Activated naive CD8-positive, alpha-beta T cell treated with anti-CD3 and anti-CD28 coated beads, Interleukin-2, amount 10 ng/mL, durations not matched to agents 7 days and 5 days (primary cell): ENCODE measurements around the gene RILP. TPM values are rescaled to one million over a fixed set of nuclear protein-coding genes. Genes with fewer than 3 reads are reported as not detected.
A peak's percentile ranks its signal among the peaks of the same experiment; 100 is the strongest.

ENCODE experiments used
- ATAC-seq: fragments of 150-1000 bp; cut with Tn5 transposase; one replicate; pipeline ENCODE4 v1.10.0; 2021; ENCODE audit warnings: low read depth, moderate library complexity
- POLR2A ChIA-PET: fragments of 350-600 bp; sonication (Branson Sonifier 250); formaldehyde crosslinking; loops from one replicate; lab custom pipeline; 2021; ENCODE audit warnings: antibody characterized with exemption; lab: Charles Lee
- DNase-seq: peaks from one replicate; pipeline ENCODE4 v3.0.0; 2021
- H3K27ac Mint-ChIP-seq: one replicate; pipeline ENCODE4 v1.8.0; 2022; ENCODE audit warnings: mild to moderate bottlenecking, mixed read lengths
- H3K27me3 Mint-ChIP-seq: one replicate; pipeline ENCODE4 v1.8.0; 2022; ENCODE audit warnings: mild to moderate bottlenecking, moderate library complexity, mixed read lengths
- H3K36me3 Mint-ChIP-seq: one replicate; pipeline ENCODE4 v1.8.0; 2021; ENCODE audit warnings: mild to moderate bottlenecking, mixed read lengths
- H3K4me1 Mint-ChIP-seq: one replicate; pipeline ENCODE4 v1.8.0; 2021; ENCODE audit warnings: mixed read lengths
- H3K4me3 Mint-ChIP-seq: one replicate; pipeline ENCODE4 v1.8.0; 2022; ENCODE audit warnings: mild to moderate bottlenecking, moderate library complexity, mixed read lengths
- H3K9me3 Mint-ChIP-seq: one replicate; pipeline ENCODE4 v1.8.0; 2021; ENCODE audit warnings: mixed read lengths
- total RNA-seq, 2 experiments: library from RNA; stranded (reverse); gene quantifications; one replicate each; pipeline ENCODE4 v1.2.3, GENCODE V29; 2021

The RILP gene
- total RNA-seq, 2 experiments from 2014 or later, result 8.2 to 8.9 TPM

DNA sequence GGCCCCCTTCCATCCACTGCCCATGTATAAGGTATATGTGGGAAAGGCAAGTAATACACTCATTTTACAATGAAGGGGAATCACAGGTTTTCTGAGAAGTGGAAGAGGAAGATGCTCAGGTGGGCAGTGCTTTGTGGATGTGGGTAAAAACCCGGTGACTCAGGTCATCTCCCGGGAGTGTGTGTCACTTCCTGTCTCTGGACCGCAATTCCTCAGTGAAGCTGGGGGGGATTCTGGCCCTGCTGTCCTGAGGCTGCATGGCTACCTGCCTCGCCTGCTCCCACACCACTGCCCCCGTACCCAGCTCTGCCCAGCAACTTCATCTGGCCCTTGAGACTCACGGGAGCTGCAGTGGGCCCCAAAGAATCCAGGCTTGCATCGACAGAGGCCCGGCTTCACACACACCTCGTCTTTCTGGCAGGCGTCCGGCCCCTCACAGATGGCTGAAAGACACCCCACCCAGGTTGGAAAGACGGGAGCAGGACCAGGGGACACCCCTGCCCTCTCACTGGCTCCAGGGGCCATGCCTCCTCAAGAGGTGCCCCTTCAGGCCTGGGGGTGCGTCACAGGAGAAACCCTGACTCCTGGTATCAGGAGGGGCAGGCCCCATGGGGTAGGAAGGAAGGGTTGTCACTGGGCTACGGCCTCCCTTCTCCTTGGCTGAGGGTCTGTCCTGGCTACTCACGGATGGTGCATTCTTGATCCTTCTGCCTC, 5.0 kb downstream of the RILP start:
- peaks cover 24% of the 10 kb centered on the region for H3K4me1 Mint-ChIP-seq
- H3K27ac Mint-ChIP-seq, result peak overlapping the region; percentile 83
- H3K27me3 Mint-ChIP-seq, result no peaks in the 10 kb centered on the region
- DNase-seq (peak; percentile 52), ATAC-seq (no peak)
- POLR2A ChIA-PET, result interaction anchor here (0.6 kb wide), 1 partner anchor 249 kb away, joined by 4 read pairs; no protein-coding TSS in a partner anchor
- peaks cover 2% of the 10 kb centered on the region for H3K36me3 Mint-ChIP-seq
- H3K4me3 Mint-ChIP-seq, result peak overlapping the region; percentile 86
- H3K9me3 Mint-ChIP-seq, result no peaks in the 10 kb centered on the region

DNA sequence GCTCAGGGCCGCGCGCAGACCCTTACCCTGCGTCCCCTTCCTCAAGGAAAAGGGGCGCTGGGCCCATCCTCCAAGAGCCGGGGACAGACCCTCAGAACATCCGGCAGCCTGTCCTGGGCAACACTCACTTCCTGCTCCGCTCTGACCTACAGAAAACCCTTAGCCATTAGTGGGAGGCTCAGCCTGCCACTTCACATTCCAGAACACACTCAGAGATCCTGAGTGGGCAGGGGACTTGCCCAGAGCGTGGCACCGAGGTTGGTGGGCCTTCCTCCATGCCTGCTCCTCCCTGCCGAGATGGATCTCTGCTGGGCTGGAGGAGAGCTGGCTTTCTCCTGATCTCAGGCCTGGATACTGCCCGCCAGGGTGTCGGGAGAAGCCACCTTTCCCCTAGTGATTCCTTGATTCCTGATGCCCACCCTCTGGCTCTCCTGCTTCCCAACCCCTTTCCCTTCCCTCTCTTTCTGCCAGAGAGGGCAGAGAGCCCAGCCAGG, 5.6 kb downstream of the RILP start:
- peaks cover 2% of the 10 kb centered on the region for H3K36me3 Mint-ChIP-seq
- H3K4me1 Mint-ChIP-seq, result peaks cover 24% of the 10 kb centered on the region
- no peaks in the 10 kb centered on the region for H3K27me3 Mint-ChIP-seq
- H3K9me3 Mint-ChIP-seq, result no peaks in the 10 kb centered on the region
- POLR2A ChIA-PET, result interaction anchor here (0.6 to 1.0 kb wide), 4 partner anchors 10 to 384 kb away, joined by 3 to 4 read pairs (median 4); no protein-coding TSS in a partner anchor
- ATAC-seq, result peak; percentile 2
- peak; percentile 49 for DNase-seq
- peak overlapping the region; percentile 86 for H3K4me3 Mint-ChIP-seq
- H3K27ac Mint-ChIP-seq, result peak overlapping the region; percentile 83

DNA sequence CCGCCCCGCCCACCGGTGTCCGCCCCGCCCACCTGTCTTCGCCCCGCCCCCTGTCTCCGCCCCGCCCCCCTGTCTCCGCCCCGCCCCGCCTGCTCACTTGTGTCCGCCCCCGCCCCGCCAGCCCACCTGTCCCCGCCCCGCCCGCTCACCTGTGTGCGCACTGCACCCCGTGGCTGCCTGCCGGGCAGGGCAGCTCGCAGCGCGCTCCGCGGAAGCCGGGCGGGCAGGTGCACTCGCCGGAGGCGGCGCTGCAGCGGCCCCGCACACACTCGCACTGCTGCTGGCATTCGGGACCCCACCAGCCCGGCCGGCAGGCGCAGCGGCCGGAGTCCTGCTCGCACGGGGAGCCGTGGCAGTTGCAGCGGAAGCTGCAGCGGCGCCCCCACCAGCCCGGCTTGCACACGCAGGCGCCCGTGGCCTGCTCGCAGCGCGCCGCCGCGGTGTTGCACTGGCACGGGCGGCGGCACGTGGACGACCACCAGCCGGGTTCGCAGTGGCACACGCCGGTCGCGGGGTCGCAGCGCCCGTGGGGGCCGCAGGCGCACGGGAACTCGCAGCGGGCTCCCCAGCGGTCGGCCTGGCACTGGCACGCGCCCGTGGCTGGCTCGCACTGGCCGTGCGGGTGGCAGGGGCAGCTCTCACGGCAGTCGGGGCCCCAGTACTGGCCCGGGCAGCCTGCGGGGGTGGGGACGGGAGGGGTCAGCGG, 6.2 kb downstream of the RILP start:
- Mint-ChIP-seq H3K9me3 (no peaks in the 10 kb centered on the region), H3K36me3 (peaks cover 2% of the 10 kb centered on the region), H3K27me3 (no peaks in the 10 kb centered on the region), H3K4me3 (no peak overlapping the region), H3K27ac (no peak overlapping the region), H3K4me1 (peaks cover 24% of the 10 kb centered on the region)
- ATAC-seq (peak; percentile 55), DNase-seq (peak; percentile 78)
- POLR2A ChIA-PET, result interaction anchor here (0.6 to 1.0 kb wide), 3 partner anchors 9 to 383 kb away, joined by 3 to 4 read pairs (median 3); no protein-coding TSS in a partner anchor

DNA sequence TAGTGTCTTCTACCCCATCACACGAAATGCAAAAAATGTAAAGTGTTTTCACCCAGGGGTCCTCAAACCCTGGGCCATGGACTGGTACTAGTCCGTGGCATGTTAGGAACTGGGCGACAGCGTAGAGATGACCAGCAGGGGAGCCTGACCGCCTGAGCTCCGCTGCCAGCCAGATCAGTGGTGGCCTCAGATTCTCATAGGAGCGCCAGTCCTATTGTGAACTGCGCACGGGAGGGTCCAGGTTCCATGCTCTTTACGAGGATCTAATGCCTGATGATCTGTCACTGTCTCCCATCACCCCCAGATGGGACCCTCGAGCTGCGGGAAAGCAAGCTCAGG, 8.6 kb downstream of the RILP start:
- no peaks in the 10 kb centered on the region for H3K9me3 Mint-ChIP-seq
- H3K27ac Mint-ChIP-seq, result no peak overlapping the region
- no peak overlapping the region for H3K4me3 Mint-ChIP-seq
- H3K27me3 Mint-ChIP-seq, result no peaks in the 10 kb centered on the region
- DNase-seq, result no peak
- peaks cover 18% of the 10 kb centered on the region for H3K4me1 Mint-ChIP-seq
- POLR2A ChIA-PET, result interaction anchor here (1.1 kb wide), 1 partner anchor 11 kb away, joined by 3 read pairs; no protein-coding TSS in a partner anchor
- no peaks in the 10 kb centered on the region for H3K36me3 Mint-ChIP-seq
- ATAC-seq, result no peak

DNA sequence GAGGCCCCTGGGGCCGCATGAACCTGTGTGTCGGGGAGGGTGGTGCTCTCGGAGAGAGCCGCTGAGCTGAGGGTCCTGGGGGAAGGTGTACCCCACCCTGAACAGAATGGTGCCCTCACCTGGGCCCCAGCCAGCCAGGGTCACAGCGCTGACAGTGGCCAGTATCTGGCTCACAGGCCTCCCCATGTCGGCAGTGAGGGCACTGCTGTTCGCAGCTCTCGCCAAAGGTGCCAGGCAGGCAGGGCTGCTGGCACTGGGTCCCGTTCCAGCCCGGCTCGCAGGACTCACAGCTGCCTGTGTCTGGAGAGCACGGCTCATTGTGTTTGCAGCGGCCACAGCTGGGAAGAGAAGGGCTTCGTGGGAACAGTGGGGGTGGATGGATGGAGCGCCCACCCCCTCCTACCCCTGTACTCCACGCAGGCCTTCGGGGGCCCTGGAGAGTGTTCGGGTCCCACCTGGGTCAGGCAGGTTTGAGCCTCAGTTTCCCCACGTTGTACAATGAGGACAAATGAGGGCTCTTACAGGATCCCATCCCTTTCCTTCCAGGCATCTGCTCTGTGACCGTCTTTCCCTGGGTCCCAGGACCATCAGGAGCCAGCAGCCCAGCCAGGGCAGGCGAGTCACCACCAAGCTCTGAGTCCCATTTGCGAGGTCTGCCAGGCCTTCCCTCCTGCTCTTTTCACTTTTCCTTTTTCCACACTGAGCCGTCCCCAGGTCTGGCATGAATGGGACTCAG, 9.2 kb downstream of the RILP start:
- DNase-seq (no peak), ATAC-seq (no peak)
- Mint-ChIP-seq H3K27me3 (no peaks in the 10 kb centered on the region), H3K27ac (no peak overlapping the region), H3K36me3 (peaks cover 3% of the 10 kb centered on the region), H3K4me1 (peaks cover 14% of the 10 kb centered on the region), H3K4me3 (no peak overlapping the region), H3K9me3 (no peaks in the 10 kb centered on the region)
- POLR2A ChIA-PET, result interaction anchor here (1.1 kb wide), 1 partner anchor 10 kb away, joined by 3 read pairs; no protein-coding TSS in a partner anchor

DNA sequence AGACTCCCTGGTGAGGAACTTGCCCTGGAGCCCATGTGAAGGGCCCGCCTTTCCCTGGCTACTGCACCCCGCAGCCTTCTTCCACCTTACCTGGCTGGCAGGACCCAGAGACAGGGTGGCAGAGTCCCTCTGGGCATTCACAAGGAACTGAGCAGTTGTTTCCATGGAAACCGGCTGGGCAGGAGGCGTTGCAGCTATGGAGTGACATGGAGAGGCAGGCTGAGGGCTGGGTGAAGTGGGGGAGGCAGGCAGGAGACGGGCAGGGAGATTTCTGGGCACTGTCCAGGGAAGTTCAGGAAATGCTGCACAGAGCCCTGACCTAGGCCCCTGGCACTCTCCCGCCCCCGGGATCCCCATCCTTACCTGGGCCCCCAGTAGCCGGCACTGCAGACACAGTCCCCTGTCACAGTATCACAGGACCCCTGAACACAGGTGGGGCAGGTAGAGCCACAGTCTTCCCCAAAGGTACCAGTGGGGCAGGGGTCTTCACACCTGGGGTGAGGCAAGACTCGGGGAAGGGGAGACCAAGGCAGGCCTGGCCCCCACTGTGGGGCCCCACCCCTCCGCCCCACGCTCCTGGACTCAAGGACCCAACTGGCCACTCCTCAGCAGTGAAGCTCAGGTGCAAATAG, 10.0 kb downstream of the RILP start:
- DNase-seq (no peak), ATAC-seq (no peak)
- Mint-ChIP-seq H3K4me3 (no peak overlapping the region), H3K4me1 (peaks cover 7% of the 10 kb centered on the region), H3K9me3 (no peaks in the 10 kb centered on the region), H3K27me3 (no peaks in the 10 kb centered on the region), H3K27ac (no peak overlapping the region), H3K36me3 (peaks cover 3% of the 10 kb centered on the region)
- POLR2A ChIA-PET, result interaction anchor here (0.5 to 0.7 kb wide), 2 partner anchors 63 to 77 kb away, joined by 3 read pairs; partner anchors contain the start of gene PITPNA

DNA sequence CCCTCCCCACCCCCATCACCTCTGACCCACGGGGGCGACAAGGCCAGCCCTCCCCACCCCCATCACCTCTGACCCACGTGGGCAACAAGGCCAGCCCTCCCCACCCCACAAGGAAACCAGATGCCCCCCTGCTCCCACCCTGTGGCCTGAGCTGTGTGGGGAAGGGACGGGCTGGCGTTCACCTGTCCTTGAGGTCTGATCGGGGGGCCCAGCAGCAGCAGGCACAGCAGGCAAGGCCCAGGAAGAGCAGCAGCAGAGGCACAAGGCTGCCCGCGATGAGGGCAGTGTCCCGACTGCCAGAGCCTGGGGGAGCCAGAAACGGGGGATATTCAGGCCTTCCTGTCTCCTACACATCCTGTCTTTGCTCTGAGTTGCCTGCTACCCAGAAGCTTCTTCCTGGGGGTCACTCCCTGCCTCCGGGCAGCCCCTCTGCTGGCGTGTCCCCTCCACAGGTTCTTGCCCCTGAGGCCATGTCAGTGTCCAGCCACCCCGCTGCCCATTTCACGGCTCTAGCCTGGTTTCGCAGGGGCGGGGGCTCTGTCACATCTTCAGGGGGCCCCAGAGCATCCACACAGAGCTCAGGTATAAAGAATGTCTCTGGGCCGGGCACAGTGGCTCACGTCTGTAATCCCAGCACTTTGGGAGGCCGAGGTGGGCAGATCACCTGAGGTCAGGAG, 10.9 kb downstream of the RILP start:
- POLR2A ChIA-PET, result interaction anchor here (0.5 to 0.7 kb wide), 3 partner anchors 34 to 76 kb away, joined by 3 read pairs; partner anchors contain the start of gene PITPNA

DNA sequence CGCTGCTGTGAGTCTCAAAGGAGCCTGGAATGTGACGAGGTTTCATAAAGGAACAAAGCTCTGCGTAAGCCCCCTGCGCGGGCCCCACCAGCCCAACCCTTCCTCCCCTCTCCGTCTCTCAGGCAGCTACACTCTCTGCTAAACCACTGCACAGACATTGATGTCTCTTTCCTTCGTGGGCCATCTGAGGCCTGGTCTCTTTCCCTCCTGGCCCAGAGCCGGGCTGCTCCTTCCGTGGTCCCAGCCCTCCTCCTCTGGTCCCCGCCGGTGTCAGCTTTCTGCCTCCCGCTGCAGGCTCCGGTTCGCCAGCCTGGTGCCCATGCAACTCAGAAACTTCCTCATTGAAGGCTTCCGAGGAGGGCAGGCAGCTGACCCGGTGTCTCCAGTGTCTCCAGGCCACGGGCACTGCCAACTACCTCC, 11.5 kb downstream of the RILP start:
- Mint-ChIP-seq H3K27me3 (peaks cover 2% of the 10 kb centered on the region), H3K4me3 (no peak overlapping the region), H3K4me1 (no peaks in the 10 kb centered on the region), H3K27ac (no peak overlapping the region), H3K36me3 (peaks cover 3% of the 10 kb centered on the region), H3K9me3 (no peaks in the 10 kb centered on the region)
- no peak for ATAC-seq
- no peak for DNase-seq
- POLR2A ChIA-PET, result no interaction called here

More for the DNA sequence above, 10.9 kb downstream of the RILP start:
- ATAC-seq, result no peak
- H3K4me1 Mint-ChIP-seq, result no peaks in the 10 kb centered on the region
- H3K4me3 Mint-ChIP-seq, result no peak overlapping the region
- no peaks in the 10 kb centered on the region for H3K27me3 Mint-ChIP-seq
- no peak overlapping the region for H3K27ac Mint-ChIP-seq
- DNase-seq, result no peak
- H3K36me3 Mint-ChIP-seq, result peaks cover 3% of the 10 kb centered on the region
- H3K9me3 Mint-ChIP-seq, result no peaks in the 10 kb centered on the region

DNA sequence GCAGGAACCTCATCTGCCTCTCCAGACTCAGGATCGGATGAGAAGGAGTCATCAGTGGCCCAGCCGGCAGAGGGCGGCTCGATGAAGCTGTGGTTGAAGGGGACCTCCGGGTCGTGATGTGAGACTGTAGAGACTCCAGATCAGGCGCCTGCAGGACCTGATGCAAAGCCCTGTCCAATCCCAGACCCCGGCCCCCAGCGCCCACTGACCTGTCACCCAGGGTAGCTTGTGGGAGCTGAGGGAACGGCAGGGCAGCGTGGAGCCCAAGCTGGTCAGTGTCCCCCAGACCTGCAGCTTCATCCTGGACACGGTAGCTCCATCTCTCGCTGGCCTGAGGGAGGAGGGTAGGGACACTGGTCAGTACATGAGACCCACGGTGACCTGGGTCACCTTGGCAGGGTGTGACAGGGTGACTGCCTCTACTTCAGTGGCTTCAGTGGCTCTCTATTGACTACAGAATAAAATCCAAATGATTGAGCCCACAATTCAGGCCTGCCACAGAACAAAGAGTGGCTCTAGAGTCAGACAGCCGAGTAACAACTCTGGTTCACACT, 12.9 kb downstream of the RILP start:
- Mint-ChIP-seq H3K36me3 (peaks cover 3% of the 10 kb centered on the region), H3K4me1 (no peaks in the 10 kb centered on the region), H3K4me3 (no peak overlapping the region), H3K27ac (no peak overlapping the region), H3K9me3 (no peaks in the 10 kb centered on the region), H3K27me3 (peaks cover 2% of the 10 kb centered on the region)
- DNase-seq (no peak), ATAC-seq (no peak)
- POLR2A ChIA-PET, result interaction anchor here (0.6 kb wide), 1 partner anchor 278 kb away, joined by 8 read pairs; no protein-coding TSS in a partner anchor

DNA sequence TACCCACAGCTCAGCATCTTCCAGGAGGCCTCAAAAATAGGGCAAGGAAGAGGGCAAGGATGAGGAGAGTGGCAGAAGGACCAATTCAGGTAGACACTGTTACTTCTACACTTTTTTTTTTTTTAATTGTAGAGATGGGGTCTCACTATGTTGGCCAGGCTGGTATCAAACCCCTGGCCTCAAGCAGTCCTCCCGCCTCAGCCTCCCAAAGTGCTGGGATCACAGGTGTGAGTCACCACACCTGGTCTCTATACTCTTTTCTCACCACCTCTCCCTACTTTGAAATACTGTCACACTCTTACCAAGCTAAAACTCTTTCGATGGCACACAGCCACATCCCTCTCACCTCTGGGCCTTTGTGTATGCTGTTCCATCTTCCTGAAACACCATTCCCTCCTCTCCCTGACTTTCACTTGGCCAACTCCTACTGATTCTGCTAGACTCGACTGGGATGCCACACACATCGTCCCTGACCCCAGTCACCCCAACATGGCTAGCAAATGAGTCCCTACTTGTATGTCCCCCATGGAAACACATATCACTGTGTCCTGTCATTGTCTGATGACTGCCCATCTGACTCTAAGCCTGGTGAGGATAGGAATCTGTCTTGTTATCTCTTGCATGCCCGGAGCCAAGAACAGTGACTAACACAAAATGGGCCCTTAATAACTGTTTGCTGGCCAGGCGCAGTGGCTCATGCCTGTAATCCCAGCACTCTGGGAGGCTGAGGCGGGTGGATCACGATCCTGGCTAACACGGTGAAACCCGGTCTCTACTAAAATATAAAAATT, 13.8 kb downstream of the RILP start:
- peaks cover 4% of the 10 kb centered on the region for H3K27me3 Mint-ChIP-seq
- POLR2A ChIA-PET, result no interaction called here
- ATAC-seq (no peak), DNase-seq (no peak)
- peak overlapping the region; percentile 7 for H3K27ac Mint-ChIP-seq
- H3K9me3 Mint-ChIP-seq, result no peaks in the 10 kb centered on the region
- peaks cover 3% of the 10 kb centered on the region for H3K36me3 Mint-ChIP-seq
- H3K4me3 Mint-ChIP-seq, result no peak overlapping the region
- no peaks in the 10 kb centered on the region for H3K4me1 Mint-ChIP-seq

DNA sequence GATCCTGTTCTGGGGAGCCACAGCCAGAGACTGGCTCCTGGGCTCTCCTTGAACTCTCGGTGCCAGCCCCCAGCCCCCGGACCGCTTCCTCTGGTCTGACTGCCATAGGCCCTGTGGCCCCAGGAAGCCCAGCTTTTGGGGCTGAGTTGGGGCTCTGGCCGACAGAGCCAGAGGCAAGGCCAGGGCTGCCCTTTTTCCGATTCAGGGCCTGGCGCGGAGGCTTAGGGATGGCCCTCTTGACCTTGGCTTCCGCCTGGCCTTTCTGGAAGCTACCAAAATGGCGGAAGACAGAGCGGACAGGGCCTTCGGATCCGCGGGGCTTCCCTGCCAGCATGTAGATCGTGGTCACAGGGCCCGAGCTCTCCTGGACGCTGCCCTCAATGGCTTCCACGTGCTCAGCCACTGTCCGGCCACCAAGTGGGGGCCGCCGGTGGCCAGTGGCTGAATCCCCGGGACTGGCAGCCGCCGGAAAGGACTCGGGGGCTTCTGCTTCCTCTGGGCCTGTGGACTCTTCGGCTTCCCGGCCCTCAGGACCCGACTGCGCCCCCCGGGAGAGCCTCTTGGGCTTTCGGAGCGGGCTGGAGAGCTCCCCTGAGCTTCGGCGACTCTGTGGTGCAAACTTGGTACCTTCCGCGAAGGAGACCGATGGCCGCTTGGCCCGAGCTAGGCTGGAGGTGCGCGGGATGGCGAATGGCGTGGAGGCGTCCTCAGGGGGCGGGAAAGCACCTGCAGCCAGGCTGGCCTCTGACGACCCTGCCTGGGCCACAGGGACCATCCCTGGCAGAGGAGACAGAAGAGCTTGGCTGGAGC, 14.6 kb downstream of the RILP start:
- DNase-seq, result no peak
- H3K36me3 Mint-ChIP-seq, result peaks cover 3% of the 10 kb centered on the region
- H3K27me3 Mint-ChIP-seq, result peaks cover 11% of the 10 kb centered on the region
- ATAC-seq, result no peak
- no peaks in the 10 kb centered on the region for H3K9me3 Mint-ChIP-seq
- no peak overlapping the region for H3K27ac Mint-ChIP-seq
- POLR2A ChIA-PET, result no interaction called here
- H3K4me3 Mint-ChIP-seq, result no peak overlapping the region
- peaks cover 3% of the 10 kb centered on the region for H3K4me1 Mint-ChIP-seq
